ENCODE measurements around the gene SPATS2L. TPM values are rescaled to one million over a fixed set of nuclear protein-coding genes. Genes with fewer than 3 reads are reported as not detected.

SPATS2L gene
- total and polyA plus RNA-seq, 8 donors: 36.8 to 245 (median 80.7) TPM

DNA sequence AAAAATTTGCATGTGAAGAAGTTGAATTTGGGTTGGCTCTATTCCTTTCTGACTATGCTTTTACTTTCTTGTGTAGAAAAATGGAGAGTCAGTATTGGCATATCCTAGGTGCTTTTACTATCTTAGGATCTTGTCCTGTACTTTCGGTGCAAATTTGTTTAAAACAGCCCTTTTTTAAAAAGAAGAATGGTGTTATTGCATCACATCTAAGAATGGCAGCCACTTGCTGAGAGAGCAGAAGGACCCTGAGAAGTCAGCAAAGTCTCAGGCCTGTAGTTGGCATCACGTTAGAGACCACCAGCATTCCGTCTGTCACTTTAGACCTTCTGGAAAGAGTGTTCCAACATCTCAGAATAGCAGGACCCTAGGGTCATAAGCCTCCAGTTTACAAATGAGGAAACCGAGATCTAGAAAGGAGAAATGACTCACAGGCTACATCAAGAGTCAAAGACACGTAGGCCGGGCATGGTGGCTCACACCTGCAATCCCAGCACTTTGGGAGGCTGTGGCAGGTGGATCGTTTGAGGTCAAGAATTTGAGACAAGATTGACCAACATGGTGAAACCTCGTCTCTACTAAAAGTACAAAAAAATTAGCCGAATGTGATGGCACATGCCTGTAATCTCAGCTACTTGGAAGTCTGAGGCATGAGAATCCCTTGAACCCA is 42.5 kb downstream of the SPATS2L start:
- TF ChIP-seq, protein P1, sequence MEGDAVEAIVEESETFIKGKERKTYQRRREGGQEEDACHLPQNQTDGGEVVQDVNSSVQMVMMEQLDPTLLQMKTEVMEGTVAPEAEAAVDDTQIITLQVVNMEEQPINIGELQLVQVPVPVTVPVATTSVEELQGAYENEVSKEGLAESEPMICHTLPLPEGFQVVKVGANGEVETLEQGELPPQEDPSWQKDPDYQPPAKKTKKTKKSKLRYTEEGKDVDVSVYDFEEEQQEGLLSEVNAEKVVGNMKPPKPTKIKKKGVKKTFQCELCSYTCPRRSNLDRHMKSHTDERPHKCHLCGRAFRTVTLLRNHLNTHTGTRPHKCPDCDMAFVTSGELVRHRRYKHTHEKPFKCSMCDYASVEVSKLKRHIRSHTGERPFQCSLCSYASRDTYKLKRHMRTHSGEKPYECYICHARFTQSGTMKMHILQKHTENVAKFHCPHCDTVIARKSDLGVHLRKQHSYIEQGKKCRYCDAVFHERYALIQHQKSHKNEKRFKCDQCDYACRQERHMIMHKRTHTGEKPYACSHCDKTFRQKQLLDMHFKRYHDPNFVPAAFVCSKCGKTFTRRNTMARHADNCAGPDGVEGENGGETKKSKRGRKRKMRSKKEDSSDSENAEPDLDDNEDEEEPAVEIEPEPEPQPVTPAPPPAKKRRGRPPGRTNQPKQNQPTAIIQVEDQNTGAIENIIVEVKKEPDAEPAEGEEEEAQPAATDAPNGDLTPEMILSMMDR (IDR thresholded peaks at IDR 0.05): no peak
- TF ChIP-seq POLR2AphosphoS5 (IDR thresholded peaks at IDR 0.05) (no peak), POLR2A (IDR thresholded peaks at IDR 0.05) (no peak), EP300 (IDR thresholded peaks at IDR 0.05) (no peak)
- H3K9me3 ChIP-seq: no peaks in the 10 kb centered on the region
- H3K27ac ChIP-seq: no peak overlapping the region
- no peak for DNase-seq
- H3K4me1 ChIP-seq: peaks cover 6 to 42% (median 24%) of the 10 kb centered on the region in 4 donors
- WGBS, 5 donors: 90 to 94% (median 91%) methylated on average over 9 of the region's 9 CpGs
- H3K36me3 ChIP-seq: no peaks in the 10 kb centered on the region
- no peaks in the 10 kb centered on the region for H3K27me3 ChIP-seq
- H3K4me3 ChIP-seq: no peak overlapping the region
- intact Hi-C loops (cut with DNase I; ENCODE audit: low total_unique reads): no loop called here

DNA sequence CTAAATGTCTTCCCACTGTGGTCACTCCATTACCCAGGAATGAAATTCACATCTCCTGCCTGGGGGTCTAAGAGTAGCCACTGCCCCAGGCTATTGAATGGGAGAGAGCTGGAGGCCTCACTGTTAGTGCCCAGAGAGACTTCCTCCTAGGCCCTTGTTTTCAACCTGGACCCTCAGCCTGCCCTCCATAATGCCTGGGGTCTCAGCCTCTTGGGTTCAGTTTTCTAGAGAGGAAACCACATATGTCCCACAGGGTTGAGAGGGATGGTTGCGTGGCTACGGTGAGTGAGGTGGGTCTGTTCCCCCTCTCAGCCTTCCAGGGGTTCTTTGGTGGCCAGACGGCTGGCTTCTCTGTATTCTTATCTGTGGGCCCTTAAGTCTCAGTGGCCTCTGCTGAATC is 43.4 kb downstream of the SPATS2L start:
- WGBS, 5 donors: 93 to 100% (median 97%) methylated on average over 3 of the region's 3 CpGs
- no peak for DNase-seq
- no peaks in the 10 kb centered on the region for H3K36me3 ChIP-seq
- no peaks in the 10 kb centered on the region for H3K27me3 ChIP-seq
- intact Hi-C loops (cut with DNase I; ENCODE audit: low total_unique reads): no loop called here
- no peak overlapping the region for H3K27ac ChIP-seq
- no peak overlapping the region for H3K4me3 ChIP-seq
- peaks cover 6 to 50% (median 29%) of the 10 kb centered on the region in 4 donors for H3K4me1 ChIP-seq
- TF ChIP-seq EP300 (IDR thresholded peaks at IDR 0.05): no peak
- TF ChIP-seq, protein P1 (IDR thresholded peaks at IDR 0.05): no peak
- no peak for TF ChIP-seq POLR2AphosphoS5 (IDR thresholded peaks at IDR 0.05)
- no peak for TF ChIP-seq POLR2A (IDR thresholded peaks at IDR 0.05)
- H3K9me3 ChIP-seq: no peaks in the 10 kb centered on the region

- Histone ChIP-seq H3K27ac (no peak overlapping the region), H3K4me3 (no peak overlapping the region), H3K9me3 (no peaks in the 10 kb centered on the region), H3K36me3 (no peaks in the 10 kb centered on the region), H3K27me3 (no peaks in the 10 kb centered on the region), H3K4me1 (peaks cover 6 to 48% (median 32%) of the 10 kb centered on the region in 4 donors)
- intact Hi-C loops (cut with DNase I; ENCODE audit: low total_unique reads): no loop called here
- WGBS, 5 donors: 79 to 95% (median 89%) methylated on average over 1 of the region's 1 CpG
- no peak for DNase-seq
- TF ChIP-seq POLR2AphosphoS5 (IDR thresholded peaks at IDR 0.05): no peak
- TF ChIP-seq EP300 (IDR thresholded peaks at IDR 0.05): no peak
- TF ChIP-seq POLR2A (IDR thresholded peaks at IDR 0.05): no peak
- TF ChIP-seq, protein P1 (IDR thresholded peaks at IDR 0.05): no peak
Measured at GRCh38 chr2:200350850-200351285, 44.4 kb downstream of the SPATS2L start.

GRCh38 chr2:200351815-200352214 is 45.3 kb downstream of the SPATS2L start:
- Histone ChIP-seq H3K4me1 (peaks cover 6 to 51% (median 32%) of the 10 kb centered on the region in 4 donors), H3K36me3 (no peaks in the 10 kb centered on the region), H3K9me3 (no peaks in the 10 kb centered on the region), H3K4me3 (no peak overlapping the region), H3K27ac (no peak overlapping the region), H3K27me3 (no peaks in the 10 kb centered on the region)
- DNase-seq: no peak
- WGBS, 5 donors: 45 to 63% (median 46%) methylated on average over 2 of the region's 2 CpGs
- intact Hi-C loops (cut with DNase I; ENCODE audit: low total_unique reads): no loop called here
- TF ChIP-seq EP300 (IDR thresholded peaks at IDR 0.05) (no peak), POLR2A (IDR thresholded peaks at IDR 0.05) (no peak), POLR2AphosphoS5 (IDR thresholded peaks at IDR 0.05) (no peak)
- TF ChIP-seq, protein P1 (IDR thresholded peaks at IDR 0.05): no peak
